Neutrophil (primary cell): Measurements from ENCODE around the gene RPS6KA2.

ENCODE experiments used
- H3K27ac ChIP-seq: fragments of 200-600 bp; sonication (generic); 2 replicates; pipeline ENCODE4 v1.5.1; 2016; ENCODE audit warnings: mild to moderate bottlenecking, moderate library complexity
- H3K27me3 ChIP-seq: fragments of 200-600 bp; sonication (generic); 2 replicates; pipeline ENCODE4 v1.6.0; 2016; ENCODE audit warnings: mild to moderate bottlenecking
- H3K36me3 ChIP-seq: fragments of 200-600 bp; sonication (generic); 2 replicates; pipeline ENCODE4 v1.5.1; 2017
- H3K4me1 ChIP-seq, 2 experiments: fragments of 200-600 bp in 1 of 2; sonication (generic) in 1 of 2; 1 replicate in 1 of 2; 2 replicates in 1 of 2; pipeline versions ENCODE4 v1.5.1 to v1.6.1; 2013 to 2016; ENCODE audit warnings: low read depth in 1 of 2, low read length in 1 of 2, mild to moderate bottlenecking in 1 of 2, moderate library complexity in 1 of 2; ENCODE audit not compliant: control insufficient read depth in 1 of 2, insufficient read depth in 1 of 2
- H3K4me3 ChIP-seq, 2 experiments: fragments of 200-600 bp in 1 of 2; sonication (generic) in 1 of 2; 1 replicate in 1 of 2; 2 replicates in 1 of 2; pipeline ENCODE4 v1.5.1; 2013 to 2016; ENCODE audit warnings: low read depth in 1 of 2, low read length in 1 of 2, mild to moderate bottlenecking in 1 of 2, moderate library complexity in 1 of 2
- H3K9me3 ChIP-seq: fragments of 200-600 bp; sonication (generic); 2 replicates; pipeline ENCODE4 v1.5.1; 2016
- CTCF ChIP-seq: fragments of 200-600 bp; sonication (generic); IDR thresholded peaks from 2 replicates; pipeline ENCODE4 v1.5.1; 2016; ENCODE audit warnings: antibody characterized with exemption

Gene RPS6KA2

GRCh38 chr6:166417285-166417691 lies 209.8 kb downstream of the RPS6KA2 start:
- TF ChIP-seq CTCF = no peak
- Histone ChIP-seq H3K9me3 (no peaks in the 10 kb centered on the region), H3K4me1 (no peaks in the 10 kb centered on the region), H3K4me3 (no peak overlapping the region), H3K36me3 (peaks cover 100% of the 10 kb centered on the region), H3K27me3 (no peaks in the 10 kb centered on the region), H3K27ac (no peak overlapping the region)

- H3K4me1 ChIP-seq = no peaks in the 10 kb centered on the region
- H3K27ac ChIP-seq = no peak overlapping the region
- no peaks in the 10 kb centered on the region for H3K9me3 ChIP-seq
- no peak for TF ChIP-seq CTCF
- H3K36me3 ChIP-seq = peaks cover 100% of the 10 kb centered on the region
- no peaks in the 10 kb centered on the region for H3K27me3 ChIP-seq
- H3K4me3 ChIP-seq = no peak overlapping the region
Measured at GRCh38 chr6:166415833-166416347, 211.2 kb downstream of the RPS6KA2 start.

DNA sequence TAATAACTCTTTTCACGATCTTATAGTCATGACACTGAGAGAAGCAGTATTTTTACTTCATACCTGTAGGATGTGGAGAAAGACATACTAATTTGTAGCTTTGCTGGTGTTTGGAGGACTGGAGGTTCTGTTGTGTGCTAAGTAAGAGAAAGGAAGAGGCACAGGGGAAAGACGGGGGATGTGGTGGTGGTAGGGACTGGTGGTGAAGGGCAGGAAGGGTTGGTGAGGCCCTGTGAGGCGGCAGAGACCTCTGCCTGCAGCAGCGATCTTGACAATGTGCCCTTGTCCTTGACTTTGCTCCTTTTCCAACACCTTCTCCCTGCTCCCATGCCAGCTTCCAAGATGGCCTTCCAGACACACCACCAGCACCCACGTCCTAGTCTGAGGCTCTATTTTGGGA lies 211.7 kb downstream of the RPS6KA2 start:
- Histone ChIP-seq H3K4me1 (no peaks in the 10 kb centered on the region), H3K27me3 (no peaks in the 10 kb centered on the region), H3K36me3 (peaks cover 100% of the 10 kb centered on the region), H3K4me3 (no peak overlapping the region), H3K27ac (no peak overlapping the region), H3K9me3 (no peaks in the 10 kb centered on the region)
- no peak for TF ChIP-seq CTCF

GRCh38 chr6:166413491-166413951 lies 213.5 kb downstream of the RPS6KA2 start:
- no peak overlapping the region for H3K27ac ChIP-seq
- no peak for TF ChIP-seq CTCF
- H3K4me1 ChIP-seq = no peaks in the 10 kb centered on the region
- H3K9me3 ChIP-seq = no peaks in the 10 kb centered on the region
- no peak overlapping the region for H3K4me3 ChIP-seq
- H3K27me3 ChIP-seq = no peaks in the 10 kb centered on the region
- H3K36me3 ChIP-seq = peaks cover 98% of the 10 kb centered on the region

GRCh38 chr6:166412911-166413384 lies 214.1 kb downstream of the RPS6KA2 start:
- Histone ChIP-seq H3K36me3 (peaks cover 96% of the 10 kb centered on the region), H3K4me1 (no peaks in the 10 kb centered on the region), H3K27me3 (no peaks in the 10 kb centered on the region), H3K4me3 (no peak overlapping the region), H3K9me3 (no peaks in the 10 kb centered on the region), H3K27ac (no peak overlapping the region)
- no peak for TF ChIP-seq CTCF
